ENCODE results near the gene PDPK1. TPM values are rescaled to one million over a fixed set of nuclear protein-coding genes. Genes with fewer than 3 reads are reported as not detected.

PDPK1 gene
- total and polyA plus RNA-seq, 12 donors: 23.9 to 69.7 (median 41.0) TPM

- TF ChIP-seq, protein P1, sequence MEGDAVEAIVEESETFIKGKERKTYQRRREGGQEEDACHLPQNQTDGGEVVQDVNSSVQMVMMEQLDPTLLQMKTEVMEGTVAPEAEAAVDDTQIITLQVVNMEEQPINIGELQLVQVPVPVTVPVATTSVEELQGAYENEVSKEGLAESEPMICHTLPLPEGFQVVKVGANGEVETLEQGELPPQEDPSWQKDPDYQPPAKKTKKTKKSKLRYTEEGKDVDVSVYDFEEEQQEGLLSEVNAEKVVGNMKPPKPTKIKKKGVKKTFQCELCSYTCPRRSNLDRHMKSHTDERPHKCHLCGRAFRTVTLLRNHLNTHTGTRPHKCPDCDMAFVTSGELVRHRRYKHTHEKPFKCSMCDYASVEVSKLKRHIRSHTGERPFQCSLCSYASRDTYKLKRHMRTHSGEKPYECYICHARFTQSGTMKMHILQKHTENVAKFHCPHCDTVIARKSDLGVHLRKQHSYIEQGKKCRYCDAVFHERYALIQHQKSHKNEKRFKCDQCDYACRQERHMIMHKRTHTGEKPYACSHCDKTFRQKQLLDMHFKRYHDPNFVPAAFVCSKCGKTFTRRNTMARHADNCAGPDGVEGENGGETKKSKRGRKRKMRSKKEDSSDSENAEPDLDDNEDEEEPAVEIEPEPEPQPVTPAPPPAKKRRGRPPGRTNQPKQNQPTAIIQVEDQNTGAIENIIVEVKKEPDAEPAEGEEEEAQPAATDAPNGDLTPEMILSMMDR (IDR thresholded peaks at IDR 0.05): peak in 1 of 6 experiments; percentile 14
- TF ChIP-seq POLR2A (IDR thresholded peaks at IDR 0.05): no peak
- H3K27ac ChIP-seq: no peak overlapping the region
- H3K4me1 ChIP-seq (replicated peaks in 1 of 2): peaks cover 8 to 16% of the 10 kb centered on the region in 2 donors
- WGBS, 4 donors: 87 to 91% (median 89%) methylated on average over 9 to 32 of the region's 32 CpGs
- intact Hi-C loops (cut with DNase I): no loop called here
- no peaks in the 10 kb centered on the region for H3K27me3 ChIP-seq
- H3K4me3 ChIP-seq: no peak overlapping the region
- peak in 3 of 7 donors; percentile 19 to 42 (median 25) for DNase-seq
- peaks cover 0 to 51% of the 10 kb centered on the region in 2 donors for H3K36me3 ChIP-seq (replicated peaks in 1 of 2)
- no peaks in the 10 kb centered on the region for H3K9me3 ChIP-seq (replicated peaks in 1 of 3)
Measured at GRCh38 chr16:2529061-2529931, 8.5 kb upstream of the PDPK1 start.

GRCh38 chr16:2529961-2530628, 7.7 kb upstream of the PDPK1 start:
- DNase-seq: peak in 1 of 7 donors; percentile 37
- Histone ChIP-seq H3K27ac (no peak overlapping the region), H3K4me3 (no peak overlapping the region), H3K4me1 (replicated peaks in 1 of 2) (peaks cover 8 to 16% of the 10 kb centered on the region in 2 donors), H3K36me3 (replicated peaks in 1 of 2) (peaks cover 0 to 43% of the 10 kb centered on the region in 2 donors), H3K27me3 (no peaks in the 10 kb centered on the region), H3K9me3 (replicated peaks in 1 of 3) (no peaks in the 10 kb centered on the region)
- TF ChIP-seq, protein P1 (IDR thresholded peaks at IDR 0.05): no peak
- no peak for TF ChIP-seq POLR2A (IDR thresholded peaks at IDR 0.05)
- intact Hi-C loops (cut with DNase I): no loop called here
- WGBS, 4 donors: 87 to 93% (median 89%) methylated on average over 8 to 15 of the region's 15 CpGs

GRCh38 chr16:2530629-2531318, 7.0 kb upstream of the PDPK1 start:
- H3K4me3 ChIP-seq: no peak overlapping the region
- H3K9me3 ChIP-seq (replicated peaks in 1 of 3): no peaks in the 10 kb centered on the region
- H3K36me3 ChIP-seq (replicated peaks in 1 of 2): peaks cover 0 to 39% of the 10 kb centered on the region in 2 donors
- H3K27me3 ChIP-seq: no peaks in the 10 kb centered on the region
- 73 to 87% (median 83%) methylated on average over 2 to 14 of the region's 14 CpGs for WGBS, 4 donors
- TF ChIP-seq, protein P1 (IDR thresholded peaks at IDR 0.05): no peak
- TF ChIP-seq POLR2A (IDR thresholded peaks at IDR 0.05): no peak
- DNase-seq: peak in 2 of 7 donors; percentile 30 to 44
- intact Hi-C loops (cut with DNase I): no loop called here
- peak overlapping the region in 4 of 5 donors; percentile 95 to 99 (median 96) for H3K27ac ChIP-seq
- peaks cover 8 to 16% of the 10 kb centered on the region in 2 donors for H3K4me1 ChIP-seq (replicated peaks in 1 of 2)

GRCh38 chr16:2531371-2531695, 6.5 kb upstream of the PDPK1 start, which contains the start of gene CEMP1:
Gene CEMP1 (minus strand): TSS chr16:2531408. CDS start chr16:2531073, 335 bp downstream.
- intact Hi-C loops (cut with DNase I): no loop called here
- Histone ChIP-seq H3K4me3 (peak within 1 kb of the TSS in 3 of 4 donors; percentile 42 to 63 (median 57)), H3K4me1 (replicated peaks in 1 of 2) (peaks cover 8 to 20% of the 10 kb centered on the region in 2 donors), H3K9me3 (replicated peaks in 1 of 3) (no peaks in the 10 kb centered on the region), H3K27ac (peak within 1 kb of the TSS; percentile 82 to 99 (median 96)), H3K36me3 (replicated peaks in 1 of 2) (peaks cover 0 to 33% of the 10 kb centered on the region in 2 donors), H3K27me3 (no peaks in the 10 kb centered on the region)
- DNase-seq: no peak
- WGBS, 4 donors: 8 to 13% (median 12%) methylated on average over 10 to 11 of the region's 11 CpGs
- TF ChIP-seq, protein P1 (IDR thresholded peaks at IDR 0.05): no peak
- TF ChIP-seq POLR2A (IDR thresholded peaks at IDR 0.05): no peak
